Occipital lobe (tissue), 2 donors: ENCODE measurements around the gene FLNB. TPM values are rescaled to one million over a fixed set of nuclear protein-coding genes. Genes with fewer than 3 reads are reported as not detected.

Source experiments
- DNase-seq: peaks from one replicate; lab custom pipeline; 2025; lab: John Stamatoyannopoulos, UW
- total RNA-seq: library from RNA; depleted of rRNA; stranded (reverse); fragments of >200 nt; gene quantifications from one replicate; pipeline ENCODE4 v1.2.3, GENCODE V29; 2014

The FLNB gene
- total RNA-seq, 1 donor from 2014 or later, result 27.6 TPM

GRCh38 chr3:58106061-58106460, 97.8 kb downstream of the FLNB start:
- no peak for DNase-seq

GRCh38 chr3:58106640-58107039, 98.4 kb downstream of the FLNB start:
- DNase-seq, result no peak

GRCh38 chr3:58107597-58107996, 99.4 kb downstream of the FLNB start:
- DNase-seq, result no peak

- no peak for DNase-seq
These were observed 101.5 kb downstream of the FLNB start for GRCh38 chr3:58109752-58110151.

- DNase-seq, result no peak
These were observed 103.4 kb downstream of the FLNB start for GRCh38 chr3:58111513-58112184.

GRCh38 chr3:58112185-58112535, 103.9 kb downstream of the FLNB start:
- DNase-seq, result no peak

GRCh38 chr3:58115175-58115574, 107.0 kb downstream of the FLNB start:
- DNase-seq, result no peak

- no peak for DNase-seq
These were observed 108.1 kb downstream of the FLNB start for GRCh38 chr3:58116161-58116955.

GRCh38 chr3:58116985-58117384, 108.8 kb downstream of the FLNB start:
- no peak for DNase-seq

GRCh38 chr3:58117561-58118181, 109.4 kb downstream of the FLNB start:
- DNase-seq, result no peak

- no peak for DNase-seq
These were observed 111.0 kb downstream of the FLNB start for GRCh38 chr3:58119186-58119585.

GRCh38 chr3:58120075-58120812, 112.0 kb downstream of the FLNB start:
- no peak for DNase-seq

GRCh38 chr3:58121183-58121582, 113.0 kb downstream of the FLNB start:
- no peak for DNase-seq

GRCh38 chr3:58122936-58123700, 114.9 kb downstream of the FLNB start:
- DNase-seq, result no peak

GRCh38 chr3:58124387-58124786, 116.2 kb downstream of the FLNB start:
- no peak for DNase-seq

- no peak for DNase-seq
These were observed 121.0 kb downstream of the FLNB start for GRCh38 chr3:58129041-58129770.

GRCh38 chr3:58130591-58130990, 122.4 kb downstream of the FLNB start:
- DNase-seq, result no peak

- DNase-seq, result no peak
These were observed 123.0 kb downstream of the FLNB start for GRCh38 chr3:58131101-58131825.

GRCh38 chr3:58132850-58133249, 124.6 kb downstream of the FLNB start:
- no peak for DNase-seq

GRCh38 chr3:58134468-58134867, 126.2 kb downstream of the FLNB start:
- no peak for DNase-seq
